Skin of body (tissue), 2 donors: ENCODE data around the gene OVOL1. TPM values are rescaled to one million over a fixed set of nuclear protein-coding genes. Genes with fewer than 3 reads are reported as not detected.
A peak's percentile ranks its signal among the peaks of the same experiment; 100 is the strongest.
"Not testable (repeated sequence)": the region's sequence is repeated elsewhere in the genome, so short reads cannot be mapped to it uniquely, and the experiment has no call there.

Experiments used
- DNase-seq: peaks from one replicate; lab custom pipeline; 2025; lab: John Stamatoyannopoulos, UW
- total RNA-seq: library from RNA; depleted of rRNA; stranded (reverse); fragments of >200 nt; gene quantifications from one replicate; pipeline ENCODE4 v1.2.3, GENCODE V29; 2014

Gene OVOL1
- total RNA-seq, 1 donor from 2014 or later = 23.3 TPM

DNA sequence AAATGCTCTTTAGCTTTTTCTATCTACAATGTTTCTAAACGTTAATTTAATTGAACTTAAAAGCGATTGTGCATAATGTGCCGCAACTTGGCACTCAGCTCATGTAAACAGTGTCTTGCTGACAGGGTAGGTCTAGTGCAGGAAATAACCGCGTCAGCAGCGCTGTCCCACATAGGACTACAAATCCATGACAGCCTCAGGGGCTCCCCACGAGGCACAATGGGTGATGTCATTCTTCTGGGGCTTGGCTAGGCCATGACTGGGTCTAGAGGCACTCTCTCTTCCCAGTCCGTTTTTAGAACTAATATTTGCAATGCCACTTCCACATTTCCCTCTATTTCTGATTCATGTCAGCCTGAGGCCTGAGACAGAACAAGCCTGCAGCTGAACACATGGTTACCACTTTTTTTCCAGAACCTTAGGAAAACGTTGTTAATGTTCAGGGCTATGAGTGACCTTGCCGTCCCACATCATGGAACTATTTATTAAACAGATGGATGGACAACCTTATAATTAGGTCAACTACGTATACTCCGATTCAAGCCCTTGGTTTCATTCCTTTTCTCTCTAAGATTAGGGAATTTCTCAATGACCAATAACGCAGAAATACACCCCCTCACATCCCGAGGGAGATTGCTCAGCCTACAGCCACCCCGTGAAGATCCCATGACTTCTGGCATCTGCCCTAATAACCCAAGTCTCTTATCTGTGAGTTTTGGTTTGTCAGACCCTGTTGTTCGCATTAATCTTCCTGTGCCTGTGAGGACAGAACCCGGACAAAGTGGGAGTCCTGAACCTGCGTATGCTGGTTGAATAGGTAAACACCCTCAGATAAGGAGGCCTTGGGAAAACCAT lies 27.5 kb downstream of the OVOL1 start:
- no peak for DNase-seq

DNA sequence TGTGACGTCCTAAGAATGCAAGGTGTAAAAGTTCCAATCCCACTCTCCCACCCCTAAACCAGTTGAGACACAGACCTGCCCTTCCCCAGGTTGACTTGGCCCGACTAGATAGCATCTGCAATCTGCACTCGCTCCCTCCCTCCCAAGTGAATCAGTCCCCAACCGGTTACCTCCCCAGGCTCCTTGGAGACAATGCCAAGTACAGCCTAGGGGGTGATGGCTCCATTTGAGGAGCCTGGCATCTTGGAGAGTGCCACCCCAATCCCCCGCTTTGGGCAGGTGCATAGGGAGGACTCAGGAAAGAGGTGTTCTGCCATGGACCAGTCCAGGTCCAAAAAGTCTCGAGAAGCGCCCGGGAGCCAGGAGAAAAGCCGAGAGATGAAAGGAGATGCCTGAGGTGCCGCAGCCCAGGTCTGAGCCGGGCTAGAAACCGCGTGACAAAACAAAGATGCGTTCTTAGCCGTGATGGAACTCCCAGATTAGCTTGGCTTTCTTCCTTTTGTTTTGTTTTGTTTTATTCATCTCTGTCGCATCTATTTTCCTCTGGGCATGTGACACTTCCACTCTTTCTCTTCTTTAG lies 28.2 kb downstream of the OVOL1 start:
- no peak for DNase-seq

DNA sequence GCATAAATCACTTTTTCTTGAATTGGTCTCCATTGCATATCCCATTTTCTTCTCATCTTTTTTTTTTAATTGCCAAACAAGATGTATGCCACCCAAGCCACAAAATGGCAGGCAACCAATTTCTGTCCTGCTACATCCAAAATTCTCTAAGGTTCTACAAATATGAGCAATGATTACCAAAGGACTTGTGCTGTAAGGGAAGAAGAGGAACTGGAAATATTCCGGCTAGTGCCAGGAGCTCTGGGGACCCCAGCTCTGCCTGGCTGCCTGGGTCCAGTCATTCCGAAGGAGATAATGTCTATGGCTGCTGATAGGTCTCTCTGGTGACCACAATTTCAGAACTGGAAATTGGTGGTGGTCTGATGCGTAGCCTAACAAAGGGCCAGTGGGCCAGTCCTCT lies 29.8 kb downstream of the OVOL1 start:
- DNase-seq = no peak

DNA sequence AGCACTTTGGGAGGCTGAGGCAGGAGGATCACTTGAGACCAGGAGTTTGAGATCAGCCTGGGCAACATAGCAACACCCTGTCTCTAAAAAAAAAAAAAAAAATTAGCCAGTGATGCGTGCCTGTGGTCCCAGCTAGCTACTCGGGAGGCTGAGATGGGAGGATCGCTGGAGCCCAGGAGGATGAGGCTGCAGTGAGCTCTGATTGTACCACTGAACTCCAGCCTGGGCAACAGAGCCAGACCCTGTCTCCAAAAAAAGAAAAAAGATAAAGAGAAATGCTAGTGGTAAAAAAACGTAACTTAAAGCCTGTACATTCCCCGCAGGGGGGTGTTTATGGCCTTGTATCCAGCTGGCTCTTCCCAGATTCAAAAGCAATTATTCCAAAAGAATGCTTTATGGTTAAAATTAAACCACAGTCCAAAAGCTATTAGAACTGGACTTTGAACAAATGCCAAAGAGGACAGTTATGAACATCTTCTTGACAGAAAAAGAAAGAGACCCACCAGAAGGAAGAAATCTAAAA lies 30.5 kb downstream of the OVOL1 start:
- DNase-seq = no peak

GRCh38 chr11:65817835-65818680 lies 31.2 kb downstream of the OVOL1 start:
- DNase-seq = peak; percentile 75

- no peak for DNase-seq
Measured at GRCh38 chr11:65821107-65821506, 34.2 kb downstream of the OVOL1 start.

- DNase-seq = no peak
Measured at GRCh38 chr11:65822776-65823528, 36.1 kb downstream of the OVOL1 start.

DNA sequence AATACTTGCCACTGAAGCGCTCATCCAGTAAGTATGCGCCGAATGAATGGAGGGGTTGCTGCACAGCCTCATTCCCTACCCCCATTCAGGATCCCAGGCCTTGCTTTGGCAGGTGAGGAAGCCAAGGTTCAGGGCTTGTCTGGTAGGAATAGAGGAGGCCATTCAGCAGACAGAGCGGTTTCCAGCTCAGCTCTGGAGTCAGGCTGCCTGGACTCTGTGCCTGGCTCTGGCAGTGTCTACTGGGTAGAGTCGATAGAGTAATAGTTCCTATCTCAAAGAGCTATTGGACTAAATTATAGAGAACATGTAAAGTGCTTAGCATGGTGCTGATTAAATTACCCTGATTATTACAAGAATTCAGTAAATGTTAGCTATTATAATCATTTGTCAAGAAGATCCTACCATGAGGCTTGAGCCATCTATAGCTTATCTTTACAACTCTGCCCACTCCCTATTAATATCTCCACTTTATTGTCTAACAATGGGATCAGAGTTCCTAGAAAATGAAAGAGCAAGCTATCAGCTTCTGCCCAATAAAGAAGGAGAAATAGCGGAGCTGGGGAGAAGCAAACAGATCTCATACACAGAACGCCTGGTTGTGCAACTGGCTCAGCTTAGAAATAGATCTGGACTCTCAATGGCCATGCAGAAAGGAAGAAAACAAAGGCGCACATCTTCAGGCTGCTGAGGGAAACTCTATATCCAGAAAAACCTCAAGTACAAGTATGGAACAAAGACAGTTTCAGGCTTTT lies 40.3 kb downstream of the OVOL1 start:
- no peak for DNase-seq

DNA sequence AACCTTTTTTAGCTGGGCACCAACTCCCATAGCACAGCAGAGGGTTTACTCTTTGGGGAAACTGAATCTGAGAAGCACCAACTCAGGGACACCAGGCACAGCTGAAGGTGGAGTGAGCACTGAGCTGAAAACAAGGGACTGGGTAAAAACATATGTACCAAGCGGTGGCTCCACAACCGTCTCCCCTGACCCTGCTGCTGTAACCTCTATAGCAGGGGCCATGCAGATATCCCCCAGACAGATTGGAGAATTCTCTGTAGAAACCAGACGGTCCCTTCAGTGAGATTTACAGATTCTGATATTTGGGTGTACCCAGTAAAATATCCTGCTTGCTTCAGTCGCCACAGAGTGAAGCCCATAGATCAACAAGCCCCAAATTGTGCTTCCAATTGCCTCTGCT lies 42.6 kb downstream of the OVOL1 start:
- DNase-seq = no peak

DNA sequence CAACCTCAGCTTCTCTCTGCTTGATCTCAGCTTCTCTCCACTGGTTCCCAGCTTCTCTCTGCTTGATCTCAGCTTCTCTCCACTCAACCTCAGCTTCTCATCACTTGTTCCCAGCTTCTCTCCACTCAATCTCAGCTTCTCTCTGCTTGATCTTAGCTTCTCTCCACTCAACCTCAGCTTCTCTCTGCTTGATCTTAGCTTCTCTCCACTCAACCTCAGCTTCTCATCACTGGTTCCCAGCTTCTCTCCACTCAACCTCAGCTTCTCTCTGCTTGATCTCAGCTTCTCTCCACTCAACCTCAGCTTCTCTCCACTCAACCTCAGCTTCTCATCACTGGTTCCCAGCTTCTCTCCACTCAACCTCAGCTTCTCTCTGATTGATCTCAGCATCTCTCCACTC lies 45.4 kb downstream of the OVOL1 start:
- DNase-seq = not testable (repeated sequence)

DNA sequence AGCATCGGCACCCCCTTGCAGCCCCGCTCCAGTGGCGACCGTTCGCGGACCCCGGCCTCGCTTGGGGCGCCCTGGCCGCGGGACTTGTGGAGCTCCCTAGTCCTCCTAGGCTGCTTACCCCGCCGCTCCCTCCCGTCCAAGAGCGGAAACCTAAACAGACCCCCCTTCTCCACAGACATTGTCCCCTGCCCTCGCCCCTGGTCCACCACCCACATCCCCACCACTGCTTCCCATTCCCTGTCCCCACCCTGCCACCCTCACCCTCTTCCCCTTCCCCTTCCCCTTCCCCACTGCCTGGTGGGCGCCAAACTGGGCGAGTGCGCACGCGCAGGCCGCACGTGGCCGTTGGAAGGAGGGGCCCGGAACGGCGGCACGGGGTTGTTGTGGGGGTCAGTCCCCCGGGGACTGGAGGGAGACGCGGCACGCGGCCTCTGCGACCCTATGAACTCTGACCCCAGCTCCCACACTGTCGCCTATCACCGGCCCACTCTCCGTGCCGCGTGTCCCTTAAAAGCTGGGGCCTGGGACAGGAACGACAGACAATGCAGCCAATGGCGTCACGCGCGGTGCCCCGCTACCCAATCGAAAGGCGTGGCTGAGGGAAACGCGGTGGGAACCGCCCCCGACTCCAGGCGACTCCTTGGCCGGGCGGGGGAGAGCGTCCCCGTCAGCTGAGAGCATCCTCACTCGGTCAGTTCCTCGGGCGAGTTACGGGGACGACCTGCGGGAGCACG lies 46.6 kb downstream of the OVOL1 start, which contains the start of gene SNX32:
Gene SNX32, plus strand, starts transcription at position 667 of the 734 bp plus-strand sequence. CDS start 103 bp downstream, outside the sequence.
- peak; percentile 90 for DNase-seq

GRCh38 chr11:65834202-65834601 lies 47.3 kb downstream of the OVOL1 start:
- DNase-seq = no peak

DNA sequence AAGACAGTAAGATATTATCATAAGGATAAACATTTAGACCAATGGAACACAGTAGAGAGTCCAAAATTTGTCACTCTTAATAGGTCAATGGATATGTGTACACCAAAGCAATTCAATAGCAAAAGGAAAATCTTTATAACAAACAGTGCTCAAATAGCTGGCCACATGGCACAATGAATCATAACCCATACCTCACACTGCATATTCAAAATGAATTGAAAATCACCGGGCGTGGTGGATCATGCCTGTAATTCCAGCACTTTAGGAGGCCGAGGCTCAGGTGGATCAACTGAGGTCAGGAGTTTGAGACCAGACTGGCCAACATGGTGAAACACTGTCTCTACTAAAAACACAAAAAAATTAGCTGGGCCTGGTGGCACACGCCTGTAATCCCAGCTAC lies 55.3 kb downstream of the OVOL1 start:
- no peak for DNase-seq

DNA sequence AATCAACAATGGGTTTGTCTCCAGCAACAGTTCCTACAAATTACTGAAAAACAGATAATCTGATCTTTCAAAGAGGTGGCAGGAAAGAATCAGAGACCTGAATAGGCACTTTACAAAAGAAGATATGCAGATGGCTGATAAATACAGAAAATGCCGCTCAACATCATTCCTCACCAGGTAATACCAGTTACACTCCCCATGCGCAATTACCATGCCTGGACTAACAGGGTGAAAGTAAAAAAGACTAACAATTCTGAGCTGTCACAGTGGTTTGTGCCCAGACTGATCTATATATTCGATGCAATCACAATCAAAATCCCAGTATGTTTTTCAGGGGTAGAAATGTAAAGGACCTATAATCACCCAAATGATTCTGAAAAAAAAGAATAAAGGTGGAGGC lies 56.9 kb downstream of the OVOL1 start:
- no peak for DNase-seq

DNA sequence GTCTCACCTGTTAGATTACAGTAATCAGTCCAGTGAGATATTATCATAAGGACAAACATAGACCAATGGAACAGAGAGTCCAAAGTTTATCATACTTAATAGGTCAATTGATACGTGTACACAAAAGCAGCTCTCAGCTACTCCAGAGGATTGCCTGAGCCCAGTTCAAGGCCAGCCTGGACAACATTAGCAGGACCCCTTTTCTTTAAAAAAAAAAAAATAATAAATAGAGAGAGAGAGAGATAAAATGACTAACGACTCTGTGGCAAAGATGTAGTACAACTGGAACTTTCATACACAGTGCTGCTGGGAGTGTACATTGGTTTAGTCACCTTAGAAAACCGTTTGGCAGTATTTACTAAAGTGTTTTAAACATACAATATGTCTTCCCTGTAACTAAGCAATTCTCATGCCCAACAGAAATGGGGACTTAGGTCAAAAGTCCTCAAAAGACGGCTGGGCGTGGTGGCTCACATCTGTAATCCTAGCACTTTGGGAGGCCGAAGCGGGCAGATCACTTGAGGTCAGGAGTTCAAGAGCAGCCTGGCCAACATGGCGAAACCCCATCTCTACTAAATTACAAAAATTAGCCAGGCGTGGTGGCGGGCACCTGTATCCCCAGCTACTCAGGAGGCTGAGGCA lies 57.5 kb downstream of the OVOL1 start:
- no peak for DNase-seq
